Calu3 (cell line): ENCODE results near the gene SH3D21. TPM values are rescaled to one million over a fixed set of nuclear protein-coding genes. Genes with fewer than 3 reads are reported as not detected.

ENCODE experiments used
- BruUV-seq: library from RNA; stranded (reverse); fragments of 400-500 nt; replicated peaks from 2 replicates; lab custom pipeline; 2021; lab: Mats Ljungman, UMichigan
- CTCF ChIA-PET: fragments of 300-600 bp; sonication (Branson Sonifier 250); formaldehyde crosslinking; loops from one replicate; lab custom pipeline; 2022; ENCODE audit warnings: antibody characterized with exemption; lab: Charles Lee
- DNase-seq: peaks from one replicate; pipeline ENCODE4 v3.0.0; 2022
- H3K27ac Mint-ChIP-seq: one replicate; pipeline ENCODE4 v1.8.0; 2022; ENCODE audit warnings: mixed read lengths; ENCODE audit not compliant: unreplicated experiment
- H3K27me3 Mint-ChIP-seq: one replicate; pipeline ENCODE4 v1.8.0; 2022; ENCODE audit warnings: mixed read lengths; ENCODE audit not compliant: unreplicated experiment
- H3K36me3 Mint-ChIP-seq: one replicate; pipeline ENCODE4 v1.8.0; 2022; ENCODE audit warnings: mild to moderate bottlenecking, moderate library complexity, mixed read lengths; ENCODE audit not compliant: insufficient read depth, unreplicated experiment
- H3K4me1 Mint-ChIP-seq: one replicate; pipeline ENCODE4 v1.8.0; 2022; ENCODE audit warnings: mild to moderate bottlenecking, low read depth, mixed read lengths; ENCODE audit not compliant: unreplicated experiment
- H3K4me3 Mint-ChIP-seq: one replicate; pipeline ENCODE4 v1.8.0; 2022; ENCODE audit warnings: mild to moderate bottlenecking, low read depth, moderate library complexity, mixed read lengths; ENCODE audit not compliant: unreplicated experiment
- H3K9me3 Mint-ChIP-seq: one replicate; pipeline ENCODE4 v1.8.0; 2022; ENCODE audit warnings: low read depth, mixed read lengths; ENCODE audit not compliant: unreplicated experiment
- intact Hi-C: fragments of 100-400 bp; cut with micrococcal nuclease; formaldehyde crosslinking; loops from one replicate; pipeline ENCODE4 v1.10.0; 2022; ENCODE audit not compliant: unreplicated experiment
- total RNA-seq: library from RNA; stranded (reverse); gene quantifications from 2 replicates; pipeline ENCODE4 v1.2.3, GENCODE V29; 2022
- TF ChIP-seq, protein P1 (sequence below): fragments of 200-600 bp; IDR thresholded peaks from one replicate; pipeline ENCODE4 v1.8.0; 2022; ENCODE audit warnings: antibody characterized with exemption; ENCODE audit not compliant: unreplicated experiment

Gene SH3D21
- total RNA-seq, 1 experiment from 2014 or later = 12.1 TPM

GRCh38 chr1:36349241-36349671 lies 43.1 kb downstream of the SH3D21 start:
- DNase-seq = no peak
- BruUV-seq = no TSS peak
- no peak overlapping the region for H3K4me3 Mint-ChIP-seq
- peaks cover 78% of the 10 kb centered on the region for H3K36me3 Mint-ChIP-seq
- H3K9me3 Mint-ChIP-seq = no peaks in the 10 kb centered on the region
- H3K27me3 Mint-ChIP-seq = no peaks in the 10 kb centered on the region
- TF ChIP-seq, protein P1, sequence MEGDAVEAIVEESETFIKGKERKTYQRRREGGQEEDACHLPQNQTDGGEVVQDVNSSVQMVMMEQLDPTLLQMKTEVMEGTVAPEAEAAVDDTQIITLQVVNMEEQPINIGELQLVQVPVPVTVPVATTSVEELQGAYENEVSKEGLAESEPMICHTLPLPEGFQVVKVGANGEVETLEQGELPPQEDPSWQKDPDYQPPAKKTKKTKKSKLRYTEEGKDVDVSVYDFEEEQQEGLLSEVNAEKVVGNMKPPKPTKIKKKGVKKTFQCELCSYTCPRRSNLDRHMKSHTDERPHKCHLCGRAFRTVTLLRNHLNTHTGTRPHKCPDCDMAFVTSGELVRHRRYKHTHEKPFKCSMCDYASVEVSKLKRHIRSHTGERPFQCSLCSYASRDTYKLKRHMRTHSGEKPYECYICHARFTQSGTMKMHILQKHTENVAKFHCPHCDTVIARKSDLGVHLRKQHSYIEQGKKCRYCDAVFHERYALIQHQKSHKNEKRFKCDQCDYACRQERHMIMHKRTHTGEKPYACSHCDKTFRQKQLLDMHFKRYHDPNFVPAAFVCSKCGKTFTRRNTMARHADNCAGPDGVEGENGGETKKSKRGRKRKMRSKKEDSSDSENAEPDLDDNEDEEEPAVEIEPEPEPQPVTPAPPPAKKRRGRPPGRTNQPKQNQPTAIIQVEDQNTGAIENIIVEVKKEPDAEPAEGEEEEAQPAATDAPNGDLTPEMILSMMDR = no peak
- peaks cover 30% of the 10 kb centered on the region for H3K4me1 Mint-ChIP-seq
- H3K27ac Mint-ChIP-seq = no peak overlapping the region
- intact Hi-C loops = no loop called here
- CTCF ChIA-PET = no interaction called here

DNA sequence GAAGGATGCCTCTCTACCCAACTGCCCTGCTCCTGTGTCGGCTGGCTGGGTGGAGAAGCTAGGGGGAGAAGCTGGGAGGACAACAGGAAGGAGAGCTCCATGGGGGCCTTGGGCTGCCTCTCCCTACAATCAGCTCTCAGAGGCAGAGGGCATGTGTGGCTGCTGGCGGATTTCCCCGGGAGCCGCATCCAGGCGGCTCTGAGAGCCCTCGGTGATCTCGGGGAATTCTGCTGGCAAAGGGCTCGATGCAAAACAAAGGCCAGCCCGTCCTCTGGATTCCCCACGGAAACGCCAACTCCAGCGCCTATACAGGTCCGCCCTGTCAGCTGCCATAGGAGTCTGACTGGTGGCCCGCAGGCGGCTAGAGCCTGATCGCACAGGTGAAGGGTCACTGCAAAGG lies 43.7 kb downstream of the SH3D21 start:
- H3K4me3 Mint-ChIP-seq = no peak overlapping the region
- no peaks in the 10 kb centered on the region for H3K9me3 Mint-ChIP-seq
- TF ChIP-seq, protein P1 = no peak
- intact Hi-C loops = loop anchor here (2.0 kb wide), 2 partner anchors 19 to 71 kb away; no protein-coding TSS in a partner anchor
- no peak overlapping the region for H3K27ac Mint-ChIP-seq
- CTCF ChIA-PET = interaction anchor here (0.6 to 3.4 kb wide), 2 partner anchors 37 to 185 kb away, joined by 3 to 12 read pairs; no protein-coding TSS in a partner anchor
- DNase-seq = no peak
- peaks cover 30% of the 10 kb centered on the region for H3K4me1 Mint-ChIP-seq
- no TSS peak for BruUV-seq
- H3K27me3 Mint-ChIP-seq = no peaks in the 10 kb centered on the region
- H3K36me3 Mint-ChIP-seq = peaks cover 82% of the 10 kb centered on the region

- H3K36me3 Mint-ChIP-seq = peaks cover 79% of the 10 kb centered on the region
- intact Hi-C loops = loop anchor here (2.0 kb wide), 2 partner anchors 18 to 70 kb away; no protein-coding TSS in a partner anchor
- CTCF ChIA-PET = interaction anchor here (0.9 to 3.4 kb wide), 5 partner anchors 9 to 216 kb away, joined by 5 to 22 read pairs (median 10); no protein-coding TSS in a partner anchor
Observed at GRCh38 chr1:36350659-36351226, 44.6 kb downstream of the SH3D21 start.

DNA sequence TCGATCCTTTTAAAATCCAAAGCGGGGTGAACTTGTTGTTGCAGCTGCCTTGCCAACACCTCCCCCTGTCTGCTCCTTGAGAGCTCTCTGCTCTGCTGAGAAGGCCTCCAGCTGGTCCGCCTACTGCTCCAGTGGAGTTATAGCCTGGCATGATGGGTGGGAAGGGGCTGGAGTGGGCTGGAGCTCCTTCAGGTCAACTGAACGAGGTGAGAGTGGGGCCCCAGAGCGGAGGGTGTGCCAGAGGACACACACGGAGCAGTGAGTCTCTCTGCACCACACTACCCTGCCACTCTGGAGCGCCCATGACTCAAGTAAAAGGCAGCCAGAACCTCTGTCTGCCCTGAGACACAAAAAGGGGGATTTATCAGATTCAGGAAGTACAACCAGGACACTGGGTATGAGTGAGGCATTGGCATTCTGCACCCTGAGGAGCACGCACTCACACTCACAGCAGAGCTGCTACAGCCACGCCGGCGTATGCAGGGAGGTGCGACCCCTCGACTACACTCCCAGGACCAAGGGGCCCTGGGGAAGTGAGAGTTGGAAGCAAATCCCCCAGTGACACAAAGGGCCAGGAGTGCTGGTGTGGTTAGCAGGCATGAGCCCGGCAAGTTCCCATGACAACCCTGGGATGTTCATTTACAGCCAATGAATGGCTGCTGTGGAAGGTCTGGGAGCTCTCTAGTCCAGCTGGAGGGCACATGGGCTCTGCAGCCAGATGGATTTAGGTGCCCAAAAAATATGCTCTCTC lies 45.2 kb downstream of the SH3D21 start:
- no peaks in the 10 kb centered on the region for H3K27me3 Mint-ChIP-seq

More at GRCh38 chr1:36350659-36351226, 44.6 kb downstream of the SH3D21 start:
- no TSS peak for BruUV-seq
- peak overlapping the region; percentile 92 for H3K27ac Mint-ChIP-seq
- peak overlapping the region; percentile 32 for H3K4me3 Mint-ChIP-seq
- DNase-seq = peak; percentile 76
- H3K9me3 Mint-ChIP-seq = no peaks in the 10 kb centered on the region
- H3K4me1 Mint-ChIP-seq = peaks cover 36% of the 10 kb centered on the region
- H3K27me3 Mint-ChIP-seq = no peaks in the 10 kb centered on the region
- TF ChIP-seq, protein P1 = no peak

More for the DNA sequence above, 45.2 kb downstream of the SH3D21 start:
- TSS peak; percentile 30 for BruUV-seq
- H3K4me1 Mint-ChIP-seq = peaks cover 36% of the 10 kb centered on the region
- peaks cover 81% of the 10 kb centered on the region for H3K36me3 Mint-ChIP-seq
- peak overlapping the region; percentile 32 for H3K4me3 Mint-ChIP-seq
- CTCF ChIA-PET = interaction anchor here (0.9 to 3.4 kb wide), 6 partner anchors 9 to 216 kb away, joined by 5 to 22 read pairs (median 11); no protein-coding TSS in a partner anchor
- DNase-seq = peak; percentile 70
- TF ChIP-seq, protein P1 = no peak
- H3K9me3 Mint-ChIP-seq = no peaks in the 10 kb centered on the region
- intact Hi-C loops = loop anchor here (2.0 kb wide), 2 partner anchors 17 to 69 kb away; no protein-coding TSS in a partner anchor
- H3K27ac Mint-ChIP-seq = peak overlapping the region; percentile 92
